Melanocyte of skin (primary cell): Measurements from ENCODE around the gene TMEM38B. TPM values are rescaled to one million over a fixed set of nuclear protein-coding genes. Genes with fewer than 3 reads are reported as not detected.

Source experiments
- total RNA-seq, 2 donors: library from RNA; depleted of rRNA; stranded (reverse); fragments of >200 nt; gene quantifications; 2 replicates each; pipeline ENCODE4 v1.2.3, GENCODE V29; 2012

TMEM38B gene, protein sequence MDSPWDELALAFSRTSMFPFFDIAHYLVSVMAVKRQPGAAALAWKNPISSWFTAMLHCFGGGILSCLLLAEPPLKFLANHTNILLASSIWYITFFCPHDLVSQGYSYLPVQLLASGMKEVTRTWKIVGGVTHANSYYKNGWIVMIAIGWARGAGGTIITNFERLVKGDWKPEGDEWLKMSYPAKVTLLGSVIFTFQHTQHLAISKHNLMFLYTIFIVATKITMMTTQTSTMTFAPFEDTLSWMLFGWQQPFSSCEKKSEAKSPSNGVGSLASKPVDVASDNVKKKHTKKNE
- 10 to 100 TPM; 20.6 to 30.6 TPM for total RNA-seq

GRCh38 chr9:105694190-105694847, at the start of gene TMEM38B:
Gene TMEM38B, plus strand, starts transcription at chr9:105694541. Its CDS starts 120 bp downstream, at chr9:105694661.

DNA sequence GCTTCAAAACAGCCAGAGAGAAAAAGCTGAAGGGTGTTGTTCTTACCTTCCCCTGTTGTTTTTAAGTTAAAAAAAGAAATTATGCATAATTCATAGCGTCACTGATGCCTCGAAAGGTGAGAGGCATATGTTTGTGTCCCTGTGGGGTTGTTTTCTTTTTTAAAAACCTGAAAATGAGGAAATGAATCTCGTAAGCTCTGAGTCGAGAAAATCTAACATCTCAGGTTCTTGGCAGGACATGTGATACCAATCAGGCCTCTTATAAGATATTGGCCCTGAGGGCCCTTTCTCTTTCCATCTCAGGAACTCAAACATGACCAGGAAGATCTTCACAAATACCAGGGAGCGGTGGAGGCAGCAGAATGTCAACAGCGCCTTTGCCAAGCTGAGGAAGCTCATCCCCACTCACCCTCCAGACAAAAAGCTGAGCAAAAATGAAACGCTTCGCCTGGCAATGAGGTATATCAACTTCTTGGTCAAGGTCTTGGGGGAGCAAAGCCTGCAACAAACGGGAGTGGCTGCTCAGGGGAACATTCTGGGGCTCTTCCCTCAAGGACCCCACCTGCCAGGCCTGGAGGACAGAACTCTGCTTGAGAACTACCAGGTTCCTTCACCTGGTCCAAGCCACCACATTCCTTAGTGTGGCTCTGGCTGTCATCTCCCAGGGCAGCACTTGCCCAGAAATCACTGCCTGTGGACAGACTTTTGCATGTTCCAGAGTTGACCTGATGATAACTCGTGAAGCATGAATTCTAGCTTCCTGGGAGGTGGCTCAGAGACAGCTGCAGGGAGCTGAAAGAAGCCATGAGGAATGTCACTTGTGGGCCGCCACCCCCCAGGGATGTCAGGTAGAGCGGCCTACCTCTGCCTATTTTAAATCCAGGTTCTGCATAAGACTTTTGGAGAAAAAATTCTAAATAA, 31.9 kb upstream of the TMEM38B start, which contains the start of gene TAL2:
Gene TAL2, plus strand, starts transcription at position 274 of the 921 bp plus-strand sequence. Its CDS starts 40 bp downstream, at position 314.

Other genes starting within 250 kb of the TMEM38B start
- 1 to 10 TPM; 9.3 to 9.6 TPM for gene FSD1L, start 246.5 kb upstream of the TMEM38B start, total RNA-seq
- gene FKTN, start 136.4 kb upstream of the TMEM38B start, total RNA-seq = 10 to 100 TPM; 26.6 to 40.3 TPM
- not detected for gene TAL2, start 32.1 kb upstream of the TMEM38B start, total RNA-seq